Right renal cortex interstitium (tissue), 3 donors: ENCODE results near the gene KIF5A. TPM values are rescaled to one million over a fixed set of nuclear protein-coding genes. Genes with fewer than 3 reads are reported as not detected.
"Not testable (repeated sequence)": the region's sequence is repeated elsewhere in the genome, so short reads cannot be mapped to it uniquely, and the experiment has no call there.

ENCODE experiments used
- DNase-seq, 3 donors: peaks; one replicate each; pipeline ENCODE4 v3.0.0-alpha.2; 2013; ENCODE audit warnings: low read depth in 3 of 3, low spot score in 2 of 3
- polyA plus RNA-seq, 3 donors: library from polyadenylated mRNA; unstranded; fragments of 120-200 nt; gene quantifications; one replicate each; pipeline ENCODE4 v1.2.1, GENCODE V29; 2013; ENCODE audit not compliant: insufficient read length in 3 of 3

Gene KIF5A
- under 1 TPM; 0.31 to 0.39 (median 0.32) TPM for polyA plus RNA-seq

- DNase-seq, result no peak
Observed at GRCh38 chr12:57549909-57550640, at the start of gene KIF5A. KIF5A (plus strand) TSS chr12:57550044; CDS start chr12:57550272, 228 bp downstream.

DNA sequence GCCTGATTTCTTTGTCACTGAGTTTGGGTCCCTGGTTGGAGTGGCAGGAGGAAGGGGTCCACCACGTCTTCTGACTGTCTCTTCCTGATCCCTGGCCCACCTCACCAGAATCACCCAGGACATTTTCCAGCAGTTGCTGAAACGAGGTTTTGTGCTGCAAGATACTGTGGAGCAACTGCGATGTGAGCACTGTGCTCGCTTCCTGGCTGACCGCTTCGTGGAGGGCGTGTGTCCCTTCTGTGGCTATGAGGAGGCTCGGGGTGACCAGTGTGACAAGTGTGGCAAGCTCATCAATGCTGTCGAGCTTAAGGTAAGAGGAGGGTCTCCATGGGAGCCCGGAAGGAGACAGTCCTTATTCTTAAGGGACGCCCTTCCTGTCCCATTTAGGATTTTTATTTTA is 49.6 kb upstream of the KIF5A start:
- DNase-seq, result no peak

- DNase-seq, result not testable (repeated sequence)
Observed at GRCh38 chr12:57502311-57502969, 47.4 kb upstream of the KIF5A start.

GRCh38 chr12:57506541-57506940 is 43.3 kb upstream of the KIF5A start:
- not testable (repeated sequence) for DNase-seq

DNA sequence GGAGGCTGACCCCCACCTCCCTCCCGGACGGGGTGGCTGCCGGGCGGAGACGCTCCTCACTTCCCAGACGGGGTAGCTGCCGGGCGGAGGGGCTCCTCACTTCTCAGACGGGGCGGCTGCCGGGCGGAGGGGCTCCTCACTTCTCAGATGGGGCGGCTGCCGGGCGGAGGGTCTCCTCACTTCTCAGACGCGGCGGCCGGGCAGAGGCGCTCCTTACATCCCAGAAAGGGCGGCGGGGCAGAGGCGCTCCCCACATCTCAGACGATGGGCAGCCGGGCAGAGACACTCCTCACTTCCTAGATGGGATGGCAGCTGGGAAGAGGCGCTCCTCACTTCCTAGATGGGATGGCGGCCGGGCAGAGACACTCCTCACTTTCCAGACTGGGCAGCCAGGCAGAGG is 42.0 kb upstream of the KIF5A start:
- not testable (repeated sequence) for DNase-seq

DNA sequence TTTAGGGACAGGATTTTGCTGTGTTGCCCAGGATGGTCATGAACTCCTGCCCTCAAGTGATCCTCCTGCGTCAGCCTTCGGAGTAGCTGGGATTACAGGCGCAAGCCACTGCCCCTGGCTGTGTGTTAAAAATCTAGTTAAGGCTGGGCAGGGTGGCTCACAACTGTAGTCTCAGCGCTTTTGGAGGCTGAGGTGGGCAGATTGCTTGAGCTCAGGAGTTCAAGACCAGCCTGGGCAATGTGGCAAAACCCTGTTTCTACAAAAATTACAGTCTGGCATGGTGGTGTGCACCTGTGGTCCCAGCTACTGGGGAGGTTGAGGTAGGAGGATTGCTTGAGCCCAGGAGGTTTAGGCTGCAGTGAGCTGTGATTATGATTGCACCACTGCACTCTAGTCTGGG is 38.7 kb upstream of the KIF5A start:
- DNase-seq, result no peak

DNA sequence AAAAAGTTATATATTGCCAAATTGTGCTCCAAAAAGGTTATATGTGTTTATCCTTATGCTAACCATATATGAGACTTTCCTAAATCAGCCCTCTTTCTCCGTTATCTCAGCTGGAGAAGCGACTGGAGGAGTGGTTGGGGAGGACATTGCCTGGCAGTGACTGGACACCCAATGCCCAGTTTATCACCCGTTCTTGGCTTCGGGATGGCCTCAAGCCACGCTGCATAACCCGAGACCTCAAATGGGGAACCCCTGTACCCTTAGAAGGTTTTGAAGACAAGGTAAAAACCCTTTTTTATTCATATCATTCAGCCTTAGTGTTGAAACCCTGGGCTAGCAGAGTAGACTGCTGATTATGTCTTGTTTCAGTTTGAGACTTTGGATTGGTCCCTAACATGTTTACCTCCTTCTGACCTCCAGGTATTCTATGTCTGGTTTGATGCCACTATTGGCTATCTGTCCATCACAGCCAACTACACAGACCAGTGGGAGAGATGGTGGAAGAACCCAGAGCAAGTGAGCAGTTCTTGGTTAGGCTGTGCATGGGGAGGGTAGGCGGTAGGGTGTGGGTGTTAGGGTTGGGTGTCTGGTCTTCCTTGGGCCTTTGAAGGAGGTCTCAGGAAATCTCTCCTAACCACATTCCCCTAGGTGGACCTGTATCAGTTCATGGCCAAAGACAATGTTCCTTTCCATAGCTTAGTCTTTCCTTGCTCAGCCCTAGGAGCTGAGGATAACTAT is 38.1 kb upstream of the KIF5A start:
- DNase-seq, result no peak

DNA sequence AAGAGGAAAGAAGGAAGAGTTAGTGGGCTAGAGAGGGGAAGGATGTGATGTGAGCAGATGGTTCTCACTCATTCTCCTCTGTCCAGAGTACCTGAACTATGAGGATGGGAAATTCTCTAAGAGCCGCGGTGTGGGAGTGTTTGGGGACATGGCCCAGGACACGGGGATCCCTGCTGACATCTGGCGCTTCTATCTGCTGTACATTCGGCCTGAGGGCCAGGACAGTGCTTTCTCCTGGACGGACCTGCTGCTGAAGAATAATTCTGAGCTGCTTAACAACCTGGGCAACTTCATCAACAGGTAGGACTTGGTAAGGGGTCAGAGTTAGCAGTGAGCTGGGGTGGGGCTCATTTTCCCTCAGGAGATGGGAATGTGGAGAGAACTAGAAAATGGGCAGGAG is 37.2 kb upstream of the KIF5A start:
- no peak for DNase-seq

- DNase-seq, result no peak
Observed at GRCh38 chr12:57513266-57513665, 36.6 kb upstream of the KIF5A start.

- not testable (repeated sequence) for DNase-seq
Observed at GRCh38 chr12:57513677-57514076, 36.2 kb upstream of the KIF5A start.

- DNase-seq, result not testable (repeated sequence)
Observed at GRCh38 chr12:57514246-57514645, 35.6 kb upstream of the KIF5A start.

- no peak for DNase-seq
Observed at GRCh38 chr12:57514720-57515407, 35.0 kb upstream of the KIF5A start.

- no peak for DNase-seq
Observed at GRCh38 chr12:57515408-57515933, 34.4 kb upstream of the KIF5A start.

DNA sequence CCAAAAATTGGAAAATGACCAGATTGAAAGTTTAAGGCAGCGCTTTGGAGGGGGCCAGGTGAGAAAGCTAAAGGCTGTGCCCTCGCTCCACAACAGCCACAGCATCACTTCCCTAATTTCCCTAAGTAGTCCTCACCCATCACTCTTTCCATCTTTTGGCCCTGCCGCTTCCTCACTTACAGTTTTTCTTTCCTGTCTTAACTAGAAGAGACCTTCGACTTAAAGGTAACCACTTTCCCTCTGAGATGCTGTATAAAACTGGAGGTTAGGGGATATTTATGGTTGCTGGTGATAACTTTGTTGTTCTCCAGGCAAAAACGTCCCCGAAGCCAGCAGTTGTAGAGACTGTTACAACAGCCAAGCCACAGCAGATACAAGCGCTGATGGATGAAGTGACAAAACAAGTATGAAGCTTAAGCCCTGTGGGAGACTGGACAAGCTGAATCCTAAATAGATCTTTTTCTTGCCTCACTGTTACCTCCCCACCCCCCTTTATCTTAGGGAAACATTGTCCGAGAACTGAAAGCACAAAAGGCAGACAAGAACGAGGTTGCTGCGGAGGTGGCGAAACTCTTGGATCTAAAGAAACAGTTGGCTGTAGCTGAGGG is 33.8 kb upstream of the KIF5A start:
- DNase-seq, result no peak

DNA sequence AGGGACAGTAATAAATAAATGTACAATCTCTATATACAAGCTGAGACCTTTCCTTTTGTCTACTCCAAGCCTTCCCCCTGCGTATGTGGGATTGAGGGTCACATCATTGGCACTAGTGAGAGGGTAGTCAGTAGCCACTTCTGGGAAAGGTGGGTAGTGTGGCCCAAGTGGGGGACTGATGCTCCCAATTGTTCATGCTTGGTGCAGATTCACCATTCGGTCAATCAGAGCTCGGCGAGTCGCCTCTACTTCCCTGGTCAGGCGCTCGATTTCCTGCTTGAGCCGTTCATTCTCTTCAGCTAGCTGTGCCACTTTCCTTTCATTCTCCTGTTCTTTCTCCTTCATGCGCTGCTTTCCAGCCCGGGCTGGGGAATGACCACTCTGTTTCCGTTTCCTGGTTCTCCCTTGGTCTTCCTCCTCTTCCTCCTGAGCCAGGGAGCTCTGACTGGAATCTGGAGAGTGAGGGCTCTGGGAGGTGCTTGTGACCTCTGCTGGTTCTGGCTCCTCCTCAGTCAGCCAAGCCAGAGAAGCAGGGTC is 33.2 kb upstream of the KIF5A start:
- DNase-seq, result no peak

GRCh38 chr12:57517187-57517586 is 32.7 kb upstream of the KIF5A start:
- no peak for DNase-seq

- not testable (repeated sequence) for DNase-seq
Observed at GRCh38 chr12:57517718-57518117, 32.1 kb upstream of the KIF5A start.

GRCh38 chr12:57518176-57518919 is 31.5 kb upstream of the KIF5A start:
- no peak for DNase-seq
